PFSK-1 (cell line): ENCODE measurements around the gene C16orf95.

ENCODE experiments used
- FOXP2 ChIP-seq: optimal IDR thresholded peaks from 2 replicates; pipeline ENCODE3; 2011; ENCODE audit warnings: borderline replicate concordance, control low read depth, inconsistent platforms; ENCODE audit not compliant: insufficient read depth; ENCODE audit errors: extremely low read length, extremely low read depth
- POLR2AphosphoS5 ChIP-seq: IDR thresholded peaks from 2 replicates; pipeline ENCODE4 v1.6.1; 2012; ENCODE audit warnings: low read depth, mild to moderate bottlenecking, control low read depth, low read length, moderate library complexity
- REST ChIP-seq, 2 experiments: IDR thresholded peaks; 2 replicates each; pipeline versions ENCODE4 v1.6.1 to v1.8.0; 2011 to 2012; ENCODE audit warnings: low read depth in 2 of 2, low read length in 2 of 2, control low read depth in 1 of 2, inconsistent platforms in 1 of 2, mild to moderate bottlenecking in 1 of 2, moderate library complexity in 1 of 2; ENCODE audit not compliant: insufficient read depth in 1 of 2
- SIN3A ChIP-seq: IDR thresholded peaks from 2 replicates; pipeline ENCODE4 v1.6.1; 2012; ENCODE audit warnings: mild to moderate bottlenecking, low read length, moderate library complexity, borderline replicate concordance; ENCODE audit not compliant: insufficient read depth
- TAF1 ChIP-seq: IDR thresholded peaks from 2 replicates; pipeline ENCODE4 v1.6.1; 2012; ENCODE audit warnings: low read length, control low read depth, borderline replicate concordance; ENCODE audit not compliant: insufficient read depth

Gene C16orf95

GRCh38 chr16:87320510-87321227 is 3.5 kb upstream of the C16orf95 start:
- no peak for TF ChIP-seq TAF1
- TF ChIP-seq SIN3A: no peak
- TF ChIP-seq FOXP2: no peak
- no peak for TF ChIP-seq POLR2AphosphoS5
- no peak for TF ChIP-seq REST (IDR thresholded peaks at IDR 0.05; ENCODE audit: insufficient read depth in 1 of 2, low read depth in 2 of 2, low read length in 2 of 2)

DNA sequence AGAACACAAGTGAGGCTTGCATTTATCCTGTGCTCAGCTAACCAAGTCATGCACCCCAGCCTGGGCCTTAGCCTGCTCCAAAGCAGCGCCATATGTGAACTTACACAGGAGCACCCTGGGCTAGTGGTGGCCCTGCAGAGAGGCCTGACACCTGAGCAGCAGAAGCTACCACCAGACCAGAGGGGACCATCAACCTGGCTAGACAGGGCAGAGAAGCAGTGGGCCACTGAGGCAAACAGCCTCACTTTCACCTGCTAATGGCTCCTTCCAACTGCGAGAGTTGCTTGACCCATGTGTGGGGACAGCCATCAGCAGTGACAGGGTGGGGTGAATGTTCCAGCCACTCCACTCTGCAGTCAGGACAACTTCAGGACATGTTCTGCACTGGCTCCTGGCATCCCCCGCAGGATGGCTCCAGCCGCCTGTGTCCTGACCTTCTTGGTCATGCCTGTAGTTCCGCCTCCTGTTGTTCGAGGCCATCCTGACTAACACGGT is 2.9 kb upstream of the C16orf95 start:
- TF ChIP-seq REST (IDR thresholded peaks at IDR 0.05; ENCODE audit: insufficient read depth in 1 of 2, low read depth in 2 of 2, low read length in 2 of 2): no peak
- TF ChIP-seq SIN3A: no peak
- 0 out of 2 replicates have a peak, but pooled peaks have one; percentile 10 for TF ChIP-seq POLR2AphosphoS5
- no peak for TF ChIP-seq FOXP2

DNA sequence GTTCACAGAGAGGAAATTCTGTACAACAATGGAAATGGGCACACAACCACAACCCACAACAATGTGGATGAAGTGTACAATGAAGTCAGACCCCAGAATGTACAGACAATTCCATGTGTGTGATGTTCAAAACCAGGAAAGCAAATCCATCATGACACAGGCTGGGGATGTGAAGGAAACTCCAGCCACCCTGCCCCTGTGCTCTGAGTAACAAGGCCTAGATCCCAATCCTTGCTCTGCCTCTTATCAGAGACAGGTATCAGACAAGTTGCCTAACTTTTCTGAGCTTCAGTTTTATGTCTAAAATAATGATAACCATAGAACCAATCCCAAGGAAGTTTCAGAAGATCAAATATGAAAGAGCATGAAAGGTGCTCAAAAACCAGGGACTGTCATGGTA is 1.8 kb upstream of the C16orf95 start:
- TF ChIP-seq POLR2AphosphoS5: no peak
- no peak for TF ChIP-seq FOXP2
- no peak for TF ChIP-seq SIN3A
- no peak for TF ChIP-seq TAF1
- no peak for TF ChIP-seq REST (IDR thresholded peaks at IDR 0.05; ENCODE audit: insufficient read depth in 1 of 2, low read depth in 2 of 2, low read length in 2 of 2)

DNA sequence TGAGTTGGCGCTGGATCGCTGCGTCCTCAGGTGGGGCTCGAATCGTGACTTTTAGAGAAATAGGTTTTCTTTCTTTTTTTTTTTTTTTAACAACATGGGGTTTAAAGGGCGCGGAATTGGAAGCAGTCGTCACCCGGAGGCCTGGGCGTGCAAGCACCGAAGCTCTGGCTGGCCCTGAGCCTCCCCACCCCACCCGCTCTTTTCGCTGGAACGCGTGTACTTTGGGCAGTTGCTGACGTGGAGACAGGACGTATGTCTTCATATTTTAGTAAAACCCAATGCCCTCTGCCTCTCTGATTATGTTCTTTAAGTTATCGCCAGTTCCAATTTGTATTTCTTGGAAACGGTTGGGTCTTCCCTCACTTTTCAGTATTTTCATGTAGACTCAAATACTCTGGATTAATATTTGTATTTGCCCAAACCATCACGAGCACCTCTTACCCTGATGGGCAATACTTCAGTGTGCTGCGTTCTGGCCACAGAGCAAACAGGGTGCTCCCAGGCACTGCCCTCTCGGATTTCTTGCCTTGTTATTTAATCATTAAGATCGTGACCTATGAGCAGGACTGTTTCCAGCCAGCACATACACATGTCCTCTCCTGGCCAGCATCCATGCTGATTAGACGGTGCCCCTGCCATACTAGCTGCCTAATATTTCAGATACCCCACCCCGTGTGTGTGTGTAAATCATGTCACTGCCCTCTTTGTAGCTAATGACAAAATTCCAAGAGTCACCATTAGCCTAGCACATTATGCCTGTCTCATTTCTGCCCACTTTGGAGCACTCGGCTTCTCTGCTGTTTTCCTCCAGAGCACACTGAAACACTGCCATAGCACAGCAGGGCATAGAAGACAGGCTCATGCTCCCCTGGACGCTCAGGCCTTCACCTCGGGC is 805 bp upstream of the C16orf95 start:
- no peak for TF ChIP-seq TAF1
- no peak for TF ChIP-seq POLR2AphosphoS5
- no peak for TF ChIP-seq REST (IDR thresholded peaks at IDR 0.05; ENCODE audit: insufficient read depth in 1 of 2, low read depth in 2 of 2, low read length in 2 of 2)
- no peak for TF ChIP-seq FOXP2
